Measurements from ENCODE around the gene PDE4B. TPM values are rescaled to one million over a fixed set of nuclear protein-coding genes. Genes with fewer than 3 reads are reported as not detected.

Gene PDE4B
- total and polyA plus RNA-seq, 10 of the 15 experiments (the other 5 are each of a cell fraction or from before 2014, with no cell fraction given): 3.0 to 13.2 (median 5.7) TPM

GRCh38 chr1:65821386-65821785 is 28.7 kb downstream of the PDE4B start (continued):
- TF ChIP-seq, protein P1, sequence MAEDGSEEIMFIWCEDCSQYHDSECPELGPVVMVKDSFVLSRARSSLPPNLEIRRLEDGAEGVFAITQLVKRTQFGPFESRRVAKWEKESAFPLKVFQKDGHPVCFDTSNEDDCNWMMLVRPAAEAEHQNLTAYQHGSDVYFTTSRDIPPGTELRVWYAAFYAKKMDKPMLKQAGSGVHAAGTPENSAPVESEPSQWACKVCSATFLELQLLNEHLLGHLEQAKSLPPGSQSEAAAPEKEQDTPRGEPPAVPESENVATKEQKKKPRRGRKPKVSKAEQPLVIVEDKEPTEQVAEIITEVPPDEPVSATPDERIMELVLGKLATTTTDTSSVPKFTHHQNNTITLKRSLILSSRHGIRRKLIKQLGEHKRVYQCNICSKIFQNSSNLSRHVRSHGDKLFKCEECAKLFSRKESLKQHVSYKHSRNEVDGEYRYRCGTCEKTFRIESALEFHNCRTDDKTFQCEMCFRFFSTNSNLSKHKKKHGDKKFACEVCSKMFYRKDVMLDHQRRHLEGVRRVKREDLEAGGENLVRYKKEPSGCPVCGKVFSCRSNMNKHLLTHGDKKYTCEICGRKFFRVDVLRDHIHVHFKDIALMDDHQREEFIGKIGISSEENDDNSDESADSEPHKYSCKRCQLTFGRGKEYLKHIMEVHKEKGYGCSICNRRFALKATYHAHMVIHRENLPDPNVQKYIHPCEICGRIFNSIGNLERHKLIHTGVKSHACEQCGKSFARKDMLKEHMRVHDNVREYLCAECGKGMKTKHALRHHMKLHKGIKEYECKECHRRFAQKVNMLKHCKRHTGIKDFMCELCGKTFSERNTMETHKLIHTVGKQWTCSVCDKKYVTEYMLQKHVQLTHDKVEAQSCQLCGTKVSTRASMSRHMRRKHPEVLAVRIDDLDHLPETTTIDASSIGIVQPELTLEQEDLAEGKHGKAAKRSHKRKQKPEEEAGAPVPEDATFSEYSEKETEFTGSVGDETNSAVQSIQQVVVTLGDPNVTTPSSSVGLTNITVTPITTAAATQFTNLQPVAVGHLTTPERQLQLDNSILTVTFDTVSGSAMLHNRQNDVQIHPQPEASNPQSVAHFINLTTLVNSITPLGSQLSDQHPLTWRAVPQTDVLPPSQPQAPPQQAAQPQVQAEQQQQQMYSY (CRISPR knock-in tag; IDR thresholded peaks at IDR 0.05): no peak
- no peak for TF ChIP-seq EGR1 (IDR thresholded peaks at IDR 0.05; ENCODE audit: borderline replicate concordance in 1 of 2, low read depth in 2 of 2, low read length in 2 of 2)

DNA sequence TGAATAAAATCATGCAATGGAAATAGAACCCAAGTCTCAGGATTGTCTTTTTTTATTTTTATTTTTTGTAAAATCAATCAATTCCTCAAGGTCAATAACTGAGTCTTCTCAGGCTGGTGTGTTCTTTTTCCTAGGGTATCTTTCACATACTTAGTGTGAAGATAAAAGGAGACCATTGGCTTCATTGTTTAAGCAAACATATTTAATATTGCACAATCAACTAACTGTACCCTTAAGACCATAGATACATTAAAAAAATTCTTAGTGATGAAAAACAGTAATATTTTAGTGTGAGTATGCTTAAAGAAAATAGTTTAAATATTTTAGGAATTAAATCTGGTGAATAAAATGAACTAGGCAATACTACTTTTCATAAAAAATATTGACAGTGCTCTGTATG is 31.4 kb downstream of the PDE4B start:
- Histone ChIP-seq H4K20me1 (ENCODE audit: control insufficient read depth, insufficient read depth) (no peaks in the 10 kb centered on the region), H3K27me3 (replicated peaks in 1 of 2; ENCODE audit: control insufficient read depth in 2 of 2, insufficient read depth in 2 of 2, low read length in 1 of 2) (no peaks in the 10 kb centered on the region), H3K4me2 (ENCODE audit: control insufficient read depth, insufficient read depth) (no peak overlapping the region), H3K9me3 (replicated peaks; ENCODE audit: control insufficient read depth, insufficient read depth, low read length) (no peaks in the 10 kb centered on the region), H3K9ac (ENCODE audit: control insufficient read depth, insufficient read depth, low read length) (no peak overlapping the region), H3K4me1 (ENCODE audit: control insufficient read depth, insufficient read depth, low read length) (no peaks in the 10 kb centered on the region), H3K36me3 (ENCODE audit: control insufficient read depth in 2 of 2, insufficient read depth in 2 of 2, low read length in 1 of 2) (no peaks in the 10 kb centered on the region), H2AFZ (ENCODE audit: control insufficient read depth, low read depth, low read length) (no peak overlapping the region), H3K4me3 (no peak overlapping the region), H3K27ac (ENCODE audit: control insufficient read depth, insufficient read depth) (no peak overlapping the region), H3K79me2 (ENCODE audit: control insufficient read depth, insufficient read depth, low read length) (no peaks in the 10 kb centered on the region)
- FAIRE-seq (no peak), ATAC-seq (no peak), DNase-seq (ENCODE audit: low read depth, low spot score) (no peak)
- RAD21 ChIA-PET (ENCODE audit: unreplicated experiment): no interaction called here
- CTCF ChIA-PET: no interaction called here
- intact Hi-C loops (cut with micrococcal nuclease; ENCODE audit: unreplicated experiment): no loop called here
- in situ Hi-C loops (cut with MboI): no loop called here
- SMC1A ChIA-PET (ENCODE audit: uncharacterized antibody, unreplicated experiment): no interaction called here
- POLR2A ChIA-PET: no interaction called here
- no TSS peak for BruUV-seq (replicated peaks)
- TF ChIP-seq BACH1 (IDR thresholded peaks at IDR 0.05; ENCODE audit: borderline replicate concordance) (no peak), SMAD1 (IDR thresholded peaks at IDR 0.05; ENCODE audit: low read depth, partially characterized antibody) (no peak), BCL3 (IDR thresholded peaks at IDR 0.05; ENCODE audit: borderline replicate concordance, insufficient read depth, low read depth, low read length, poor library complexity, severe bottlenecking) (no peak), HDAC2 (IDR thresholded peaks at IDR 0.05) (no peak), BHLHE40 (IDR thresholded peaks at IDR 0.05; ENCODE audit: borderline replicate concordance in 1 of 2, low read depth in 2 of 2, low read length in 1 of 2) (no peak), ZNF24 (IDR thresholded peaks at IDR 0.05) (no peak), TCF7 (IDR thresholded peaks at IDR 0.05; ENCODE audit: borderline replicate concordance) (no peak), POLR2A (IDR thresholded peaks at IDR 0.05; ENCODE audit: low read depth, low read length) (no peak), HCFC1 (IDR thresholded peaks at IDR 0.05; ENCODE audit: low read length) (no peak), NBN (IDR thresholded peaks at IDR 0.05) (no peak), TAF1 (IDR thresholded peaks at IDR 0.05; ENCODE audit: borderline replicate concordance, low read depth, low read length) (no peak), HDGF (IDR thresholded peaks at IDR 0.05) (no peak), PML (IDR thresholded peaks at IDR 0.05; ENCODE audit: low read length) (no peak), TARDBP (IDR thresholded peaks at IDR 0.05; ENCODE audit: borderline replicate concordance) (no peak)

All from GM12878 (cell line).